ENCODE measurements around the gene USP27X. TPM values are rescaled to one million over a fixed set of nuclear protein-coding genes. Genes with fewer than 3 reads are reported as not detected.

The USP27X gene
- total RNA-seq, 1 experiment from 2014 or later = 1.0 TPM

DNA sequence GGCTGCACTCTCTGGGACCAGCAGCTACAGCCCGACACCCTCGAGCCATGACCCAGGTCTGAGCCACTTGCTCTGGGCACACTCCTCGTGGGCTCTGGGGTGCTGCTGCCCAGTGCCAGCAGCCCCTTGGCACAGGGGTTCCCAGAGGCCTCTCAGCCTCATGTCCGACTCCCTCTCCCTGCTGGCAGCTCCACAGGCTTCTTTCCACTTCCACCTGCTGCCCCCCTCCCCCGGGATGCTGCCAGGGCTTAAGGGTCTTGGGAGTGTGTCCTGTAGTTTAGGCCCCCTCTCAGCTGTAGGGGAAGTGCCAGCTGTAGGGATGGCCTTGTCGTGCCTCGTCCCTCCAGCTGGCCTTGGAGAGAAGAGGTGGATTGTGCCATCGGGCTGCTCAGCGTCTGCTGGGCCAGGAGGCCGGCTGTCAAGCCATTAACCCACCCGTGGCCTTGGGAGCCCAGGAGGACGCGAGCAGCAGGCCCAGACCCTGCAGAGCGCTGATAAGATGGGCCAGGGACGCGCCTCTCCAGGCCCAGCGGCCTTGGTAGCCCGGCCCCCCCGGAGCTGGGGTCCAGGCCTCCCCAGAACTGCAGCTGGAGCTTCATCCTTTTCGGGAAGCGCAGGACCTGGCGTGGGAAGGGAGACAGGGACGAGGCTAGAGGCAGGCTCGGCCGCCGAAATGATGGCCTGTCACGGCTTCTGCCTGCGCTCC, 1.0 kb upstream of the USP27X start:
- no peak for DNase-seq (ENCODE audit: low read depth)
- in situ Hi-C loops (cut with HindIII; ENCODE audit: low pct_unique_long_range_greater_than_20kb, low sequenced_read_pairs) = no loop called here

DNA sequence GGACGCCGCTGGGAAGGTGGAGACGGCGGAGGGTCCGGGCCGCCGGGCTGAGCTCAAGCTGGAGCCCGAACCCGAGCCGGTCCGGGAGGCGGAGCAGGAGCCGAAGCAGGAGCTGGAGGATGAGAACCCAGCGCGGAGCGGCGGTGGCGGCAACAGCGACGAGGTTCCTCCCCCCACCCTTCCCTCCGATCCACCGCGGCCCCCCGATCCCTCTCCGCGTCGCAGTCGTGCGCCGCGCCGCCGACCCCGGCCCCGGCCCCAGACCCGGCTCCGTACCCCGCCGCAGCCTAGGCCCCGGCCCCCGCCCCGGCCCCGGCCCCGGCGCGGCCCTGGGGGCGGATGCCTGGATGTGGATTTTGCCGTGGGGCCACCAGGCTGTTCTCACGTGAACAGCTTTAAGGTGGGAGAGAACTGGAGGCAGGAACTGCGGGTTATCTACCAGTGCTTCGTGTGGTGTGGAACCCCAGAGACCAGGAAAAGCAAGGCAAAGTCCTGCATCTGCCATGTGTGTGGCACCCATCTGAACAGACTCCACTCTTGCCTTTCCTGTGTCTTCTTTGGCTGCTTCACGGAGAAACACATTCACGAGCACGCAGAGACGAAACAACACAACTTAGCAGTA, 483 bp downstream of the USP27X start:
- no peak for DNase-seq (ENCODE audit: low read depth)
- in situ Hi-C loops (cut with HindIII; ENCODE audit: low pct_unique_long_range_greater_than_20kb, low sequenced_read_pairs) = no loop called here

DNA sequence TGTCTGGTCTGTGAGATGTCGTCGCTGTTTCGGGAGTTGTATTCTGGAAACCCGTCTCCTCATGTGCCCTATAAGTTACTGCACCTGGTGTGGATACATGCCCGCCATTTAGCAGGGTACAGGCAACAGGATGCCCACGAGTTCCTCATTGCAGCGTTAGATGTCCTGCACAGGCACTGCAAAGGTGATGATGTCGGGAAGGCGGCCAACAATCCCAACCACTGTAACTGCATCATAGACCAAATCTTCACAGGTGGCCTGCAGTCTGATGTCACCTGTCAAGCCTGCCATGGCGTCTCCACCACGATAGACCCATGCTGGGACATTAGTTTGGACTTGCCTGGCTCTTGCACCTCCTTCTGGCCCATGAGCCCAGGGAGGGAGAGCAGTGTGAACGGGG, 1.4 kb downstream of the USP27X start:
- no peak for DNase-seq (ENCODE audit: low read depth)
- in situ Hi-C loops (cut with HindIII; ENCODE audit: low pct_unique_long_range_greater_than_20kb, low sequenced_read_pairs) = no loop called here

DNA sequence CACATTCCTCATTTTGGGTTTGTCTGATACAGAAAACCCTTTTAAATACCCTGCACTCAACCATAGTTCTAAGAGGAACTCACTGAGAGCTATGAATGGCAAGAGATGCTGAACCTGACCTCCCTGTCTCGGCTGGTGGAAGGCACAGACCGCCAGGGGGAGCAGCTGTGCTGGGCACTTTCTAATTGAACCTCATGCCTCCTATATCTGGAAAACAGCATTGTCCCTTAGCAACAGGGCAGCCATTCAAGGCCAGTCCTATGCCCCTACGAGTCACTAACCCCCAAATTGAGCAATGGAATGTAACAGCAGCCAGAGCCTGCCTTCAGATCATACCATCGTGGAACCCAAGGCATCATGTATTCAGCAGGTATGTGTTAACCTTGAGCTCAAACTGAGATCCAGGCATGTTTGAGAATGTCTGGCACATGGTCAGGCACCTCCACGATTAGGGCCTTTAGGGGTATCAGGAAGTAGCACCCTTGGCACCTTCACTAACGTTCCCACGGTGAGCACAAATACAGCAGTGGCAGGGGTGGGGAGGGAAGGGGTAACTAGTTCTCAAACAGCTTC, 5.1 kb downstream of the USP27X start:
- in situ Hi-C loops (cut with HindIII; ENCODE audit: low pct_unique_long_range_greater_than_20kb, low sequenced_read_pairs) = no loop called here
- DNase-seq (ENCODE audit: low read depth) = peak; percentile 38

DNA sequence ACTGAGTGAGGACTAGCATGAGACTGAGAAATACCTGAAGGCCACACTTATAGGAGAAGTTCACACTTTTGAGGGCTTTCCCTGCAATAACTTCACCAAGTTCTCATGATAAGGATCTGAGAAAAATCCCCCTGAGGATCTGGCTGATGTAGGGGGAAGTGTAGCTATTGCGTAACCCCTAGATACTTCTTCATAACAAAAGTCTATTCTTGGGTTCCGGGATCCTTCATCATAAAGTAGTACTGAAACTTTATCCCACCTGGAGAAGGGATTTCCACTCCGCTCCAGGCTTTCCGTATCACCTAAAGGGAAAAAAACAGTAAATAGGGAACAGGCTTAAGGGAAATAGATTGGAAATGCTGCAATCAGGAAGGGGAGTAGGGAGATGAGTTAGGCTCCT, 13.3 kb downstream of the USP27X start:
- DNase-seq (ENCODE audit: low read depth) = no peak
- in situ Hi-C loops (cut with HindIII; ENCODE audit: low pct_unique_long_range_greater_than_20kb, low sequenced_read_pairs) = no loop called here

DNA sequence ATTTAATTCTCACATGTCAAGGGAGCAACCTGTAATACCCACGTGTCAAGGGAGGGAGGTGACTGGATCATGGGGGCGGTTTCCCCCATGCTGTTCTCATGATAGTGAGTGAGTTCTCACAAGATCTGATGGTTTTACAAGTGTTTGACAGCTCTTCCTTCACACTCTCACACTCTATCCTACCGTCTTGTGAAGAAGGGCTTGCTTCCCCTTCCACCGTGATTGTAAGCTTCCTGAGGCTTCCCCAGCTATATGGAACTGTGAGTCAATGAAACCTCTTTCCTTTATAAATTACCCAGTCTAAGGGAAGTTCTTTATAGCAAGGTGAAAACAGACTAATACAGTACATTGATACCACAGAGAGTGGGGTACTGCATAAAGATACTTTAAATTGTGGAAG, 17.7 kb downstream of the USP27X start:
- in situ Hi-C loops (cut with HindIII; ENCODE audit: low pct_unique_long_range_greater_than_20kb, low sequenced_read_pairs) = no loop called here
- no peak for DNase-seq (ENCODE audit: low read depth)

DNA sequence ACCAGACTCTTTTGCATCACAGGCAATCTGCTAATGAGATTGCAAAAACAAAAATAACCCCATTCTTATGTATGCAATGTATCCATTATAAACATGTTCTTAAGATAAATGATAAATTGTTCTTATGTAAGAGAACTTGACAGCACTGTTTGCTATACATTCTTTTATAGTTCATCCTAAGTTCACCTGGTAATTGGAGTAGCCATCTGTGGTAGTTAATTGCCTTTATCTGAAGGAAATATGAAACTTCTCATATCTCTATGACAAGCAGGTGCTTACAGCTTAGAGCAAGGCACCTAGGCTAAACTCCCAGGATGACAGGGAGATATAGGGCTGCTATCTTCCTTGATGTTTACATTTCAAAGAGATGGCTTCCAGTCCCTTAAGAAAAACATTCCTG, 21.8 kb downstream of the USP27X start:
- in situ Hi-C loops (cut with HindIII; ENCODE audit: low pct_unique_long_range_greater_than_20kb, low sequenced_read_pairs) = no loop called here
- no peak for DNase-seq (ENCODE audit: low read depth)

DNA sequence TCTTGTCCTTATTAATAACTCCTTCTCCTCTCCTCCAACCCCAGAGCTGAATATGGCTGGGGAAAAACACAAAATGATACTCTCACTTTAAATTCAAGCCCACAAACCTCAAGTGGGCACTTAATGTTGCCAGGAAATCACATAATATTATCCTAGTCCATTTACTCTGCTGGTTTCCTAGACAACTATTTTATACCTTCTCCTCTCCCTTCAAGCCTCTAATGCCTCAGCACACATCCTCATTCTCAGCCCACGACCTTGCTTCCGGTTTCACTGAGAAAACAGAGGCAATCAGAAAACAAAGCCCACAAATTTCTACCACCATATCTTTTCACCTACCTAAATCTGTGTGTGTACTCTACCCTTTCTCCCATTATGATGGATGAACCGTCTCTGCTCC, 31.1 kb downstream of the USP27X start:
- in situ Hi-C loops (cut with HindIII; ENCODE audit: low pct_unique_long_range_greater_than_20kb, low sequenced_read_pairs) = no loop called here
- no peak for DNase-seq (ENCODE audit: low read depth)

DNA sequence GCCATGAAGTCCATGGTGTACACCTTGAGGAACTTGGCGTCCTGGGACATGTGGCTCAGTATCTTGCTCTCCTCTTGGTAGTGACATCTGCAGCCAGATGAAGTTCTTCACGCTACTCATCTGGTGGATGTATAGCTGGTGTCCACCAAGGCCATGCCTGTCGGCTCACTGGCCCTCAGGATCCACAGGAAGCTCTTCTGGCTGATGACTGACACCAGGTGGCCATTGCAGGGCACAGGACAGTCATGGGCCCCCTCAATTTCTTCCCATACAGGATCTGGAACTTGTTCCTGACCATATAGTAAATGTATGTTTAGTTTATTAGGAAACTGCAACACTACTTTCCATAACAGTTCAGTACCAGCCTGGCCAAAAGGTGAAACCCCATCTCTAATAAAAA, 32.8 kb downstream of the USP27X start:
- DNase-seq (ENCODE audit: low read depth) = no peak
- in situ Hi-C loops (cut with HindIII; ENCODE audit: low pct_unique_long_range_greater_than_20kb, low sequenced_read_pairs) = no loop called here

DNA sequence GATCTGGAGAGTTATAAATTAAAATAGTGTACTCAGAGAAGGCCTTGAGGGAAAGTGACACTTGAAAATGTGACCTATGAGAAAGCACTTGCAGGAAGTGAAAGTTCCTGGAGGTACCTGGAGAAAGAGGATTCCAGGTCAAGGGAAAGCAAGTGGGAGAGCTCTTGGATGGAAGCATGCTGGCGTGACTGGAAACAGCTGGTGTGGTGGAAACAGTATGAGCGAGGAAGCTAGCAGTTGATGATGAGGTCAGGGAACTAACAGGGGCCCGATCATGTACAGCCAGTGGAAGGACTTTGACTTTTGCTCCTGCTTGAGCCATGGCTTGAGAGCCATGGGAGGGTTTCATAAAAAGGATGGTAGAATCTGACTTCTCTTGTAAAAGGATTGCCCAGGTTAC, 33.6 kb downstream of the USP27X start:
- in situ Hi-C loops (cut with HindIII; ENCODE audit: low pct_unique_long_range_greater_than_20kb, low sequenced_read_pairs) = no loop called here
- DNase-seq (ENCODE audit: low read depth) = no peak

DNA sequence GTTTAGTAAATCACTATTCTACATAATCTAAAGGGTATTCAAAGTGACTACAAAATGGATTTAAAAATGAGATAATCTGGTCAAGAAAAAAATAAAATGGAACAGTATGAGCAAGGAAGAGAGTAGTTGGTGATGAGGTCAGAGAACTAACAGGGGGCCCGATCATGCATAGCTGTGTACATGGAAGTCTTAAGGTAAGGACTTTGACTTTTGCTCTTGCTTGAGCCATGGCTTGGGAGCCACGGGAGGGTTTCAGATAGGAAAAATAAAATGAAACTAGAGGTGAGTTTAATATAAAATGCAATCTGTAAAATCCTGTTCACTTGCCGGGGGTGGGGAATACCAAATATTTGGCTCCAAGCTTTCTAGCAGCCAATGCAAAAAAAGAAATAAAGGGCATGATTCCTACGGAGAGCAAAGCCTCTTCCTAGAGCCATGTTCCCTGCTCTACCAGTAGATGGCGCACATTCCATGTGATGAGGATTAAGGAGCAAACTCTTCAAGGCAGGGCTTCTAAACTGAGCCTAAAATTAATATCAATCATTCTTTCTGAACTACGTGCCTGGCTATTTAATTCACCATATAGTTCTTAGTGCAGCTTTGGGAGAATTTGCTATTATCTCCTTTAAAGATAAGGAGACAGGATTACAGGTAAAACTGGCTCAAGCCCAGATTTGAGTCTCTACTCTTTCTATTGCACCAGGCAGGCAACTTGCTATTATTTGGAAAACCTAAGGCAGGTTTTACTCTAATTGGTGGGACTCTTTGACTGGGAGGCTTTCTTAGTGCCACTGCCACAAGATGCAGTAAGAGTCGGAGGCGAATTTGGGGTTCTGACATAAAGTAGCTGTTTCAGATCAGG, 36.3 kb downstream of the USP27X start:
- in situ Hi-C loops (cut with HindIII; ENCODE audit: low pct_unique_long_range_greater_than_20kb, low sequenced_read_pairs) = no loop called here
- DNase-seq (ENCODE audit: low read depth) = peak; percentile 29

DNA sequence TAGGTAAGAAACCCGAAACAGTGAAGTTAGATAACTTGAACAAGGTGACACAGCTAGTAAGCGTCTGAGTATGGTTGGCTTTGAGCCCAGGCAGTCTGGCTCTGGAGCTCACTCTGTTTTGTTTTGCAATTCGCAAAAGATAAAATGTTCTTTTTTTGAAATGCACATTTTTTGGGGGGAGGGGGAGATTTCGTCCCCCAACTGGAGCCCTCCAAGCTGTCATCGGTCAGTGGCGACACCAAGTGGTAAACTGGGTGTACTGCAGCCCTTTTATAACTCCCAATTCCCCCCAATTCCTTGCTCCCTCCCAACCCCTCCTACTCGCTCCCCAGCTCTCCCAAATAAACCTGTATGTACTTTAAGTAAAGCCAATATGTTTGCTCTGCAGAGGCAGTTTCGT, 40.3 kb downstream of the USP27X start:
- peak; percentile 4 for DNase-seq (ENCODE audit: low read depth)

DNA sequence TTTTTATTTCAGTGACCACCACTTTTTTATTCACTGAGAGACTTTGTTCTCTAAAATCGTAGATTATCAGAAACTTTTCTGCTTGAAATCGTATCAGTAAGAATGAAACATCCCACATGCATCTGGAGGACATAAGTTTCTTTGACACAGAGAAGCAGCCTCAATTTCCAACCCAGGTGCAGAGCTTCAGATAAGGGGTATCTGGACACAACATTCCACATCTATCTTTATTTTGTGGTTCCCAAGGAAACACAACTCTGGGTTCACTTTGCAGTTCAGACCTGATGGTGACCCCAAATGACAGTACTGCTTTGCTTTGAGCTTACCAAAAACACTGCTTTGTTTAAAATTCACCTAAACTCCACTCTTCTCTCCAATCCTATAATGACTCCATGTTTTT, 41.8 kb downstream of the USP27X start:
- in situ Hi-C loops (cut with HindIII; ENCODE audit: low pct_unique_long_range_greater_than_20kb, low sequenced_read_pairs) = no loop called here
- DNase-seq (ENCODE audit: low read depth) = no peak

More for the DNA sequence above, 40.3 kb downstream of the USP27X start:
- in situ Hi-C loops (cut with HindIII; ENCODE audit: low pct_unique_long_range_greater_than_20kb, low sequenced_read_pairs) = no loop called here

DNA sequence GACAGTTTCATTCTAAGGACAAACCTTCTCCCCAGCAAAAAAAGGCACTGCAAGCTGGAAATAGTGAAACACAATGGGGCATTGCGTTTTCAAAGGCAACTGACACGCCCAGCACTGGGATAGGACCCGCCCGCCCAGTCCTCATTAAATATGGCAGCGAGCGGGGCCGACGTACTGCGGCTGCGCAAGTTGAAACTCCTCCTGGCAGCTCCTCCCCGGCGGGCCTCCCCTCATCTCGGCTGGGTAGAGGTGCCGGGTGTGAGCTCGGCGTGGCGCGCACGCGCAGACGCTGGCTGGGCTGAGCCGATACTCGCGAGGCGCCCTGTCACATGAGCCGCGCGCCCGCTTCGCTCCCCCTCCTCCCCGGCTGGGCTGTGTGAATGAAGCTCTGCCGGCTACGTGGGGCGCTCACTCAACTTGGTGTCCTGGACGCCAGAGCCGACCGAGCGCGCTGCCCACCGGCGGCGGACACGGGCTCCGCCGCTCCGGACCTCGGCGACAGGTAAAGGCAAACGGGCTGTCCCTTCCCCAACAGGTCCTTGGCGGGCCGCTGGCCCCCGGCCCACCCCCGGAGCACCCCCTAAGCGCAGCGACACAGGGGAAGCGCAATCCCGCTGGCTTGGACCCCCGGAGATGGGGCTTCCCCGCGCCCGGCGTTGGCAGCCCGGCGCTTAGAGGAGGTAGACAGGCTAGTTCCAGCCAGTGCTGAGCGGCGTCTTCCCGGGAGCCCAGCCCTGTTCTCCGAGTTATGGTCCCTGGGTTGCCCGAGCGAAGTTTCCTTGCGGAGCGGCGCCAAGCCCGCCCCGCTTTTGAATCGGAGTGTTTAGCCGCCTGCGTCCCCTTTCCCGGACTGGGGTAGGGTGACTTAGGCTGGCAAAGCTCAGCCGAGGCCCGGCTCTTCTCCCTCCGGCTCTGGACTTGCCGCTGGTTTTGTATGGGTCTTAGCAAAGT, 43.3 kb downstream of the USP27X start, which contains the start of gene CLCN5:
CLCN5 (plus strand) TSS at position 306 of the 951 bp plus-strand sequence. CDS start 2,703 bp downstream, outside the sequence.
- in situ Hi-C loops (cut with HindIII; ENCODE audit: low pct_unique_long_range_greater_than_20kb, low sequenced_read_pairs) = no loop called here
- peak; percentile 94 for DNase-seq (ENCODE audit: low read depth)

DNA sequence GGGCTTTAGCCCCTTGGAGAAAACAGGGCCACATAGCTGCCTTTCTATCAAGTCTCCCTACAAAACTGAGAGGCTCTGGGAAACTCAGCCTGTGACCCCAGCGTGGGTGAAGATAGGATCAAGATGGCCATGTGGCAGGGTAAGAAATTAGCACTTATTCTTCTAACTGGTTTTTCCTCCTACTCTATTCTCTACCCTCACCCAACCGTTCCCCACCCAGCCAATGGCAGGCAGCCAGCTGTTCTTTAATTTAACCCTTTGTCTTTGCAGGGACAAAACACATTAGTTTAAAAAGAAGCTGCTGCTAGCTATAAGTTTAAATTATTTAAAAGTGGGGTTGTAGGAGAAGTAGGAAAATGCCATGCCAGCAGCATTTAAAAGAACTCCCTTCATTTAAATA, 45.9 kb downstream of the USP27X start:
- in situ Hi-C loops (cut with HindIII; ENCODE audit: low pct_unique_long_range_greater_than_20kb, low sequenced_read_pairs) = no loop called here
- DNase-seq (ENCODE audit: low read depth) = no peak

DNA sequence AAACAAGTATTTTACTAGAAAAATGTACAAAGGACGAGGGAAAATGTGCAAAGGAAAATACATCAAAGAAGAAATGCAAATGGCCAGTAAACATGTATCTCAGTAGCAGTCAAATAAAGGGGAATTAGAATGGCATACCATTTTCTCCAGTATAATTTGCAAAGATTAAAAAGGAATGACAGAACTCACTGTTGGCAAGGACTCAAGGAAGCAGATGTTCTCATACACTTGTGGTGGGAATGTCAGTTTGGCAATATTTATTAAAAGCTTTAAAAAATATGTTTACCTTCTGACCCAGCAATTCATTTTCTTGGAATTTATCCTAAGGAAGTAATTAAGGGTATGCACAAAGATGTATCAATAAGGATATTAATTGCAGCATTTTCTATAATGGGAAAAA, 50.8 kb downstream of the USP27X start:
- in situ Hi-C loops (cut with HindIII; ENCODE audit: low pct_unique_long_range_greater_than_20kb, low sequenced_read_pairs) = no loop called here
- DNase-seq (ENCODE audit: low read depth) = no peak

Data from Caki2 (cell line).